HepG2 (cell line): ENCODE data around the gene PRKAR1B. TPM values are rescaled to one million over a fixed set of nuclear protein-coding genes. Genes with fewer than 3 reads are reported as not detected.

ENCODE experiments used
- AGO2 ChIP-seq: fragments of 200-400 bp; formaldehyde crosslinking; optimal IDR thresholded peaks from 2 replicates; pipeline ENCODE3; 2017; ENCODE audit warnings: mild to moderate bottlenecking, low read depth, low read length, moderate library complexity
- ARID3A ChIP-seq: IDR thresholded peaks from 2 replicates; pipeline ENCODE4 v1.6.1; 2012; ENCODE audit warnings: low read depth, low read length, improper control_type of control experiment
- CBX1 ChIP-seq: IDR thresholded peaks from one replicate; pipeline ENCODE4 v1.6.1; 2016; ENCODE audit warnings: antibody characterized with exemption, low read depth
- CENPBD1 ChIP-seq: sonication (generic); formaldehyde crosslinking; IDR thresholded peaks from 2 replicates; pipeline ENCODE4 v1.8.0; 2022; ENCODE audit warnings: missing genetic modification reagents, low read depth, mild to moderate bottlenecking, borderline replicate concordance
- DMTF1 ChIP-seq: sonication (generic); formaldehyde crosslinking; IDR thresholded peaks from 2 replicates; pipeline ENCODE4 v1.4.0; 2020; ENCODE audit warnings: mild to moderate bottlenecking, missing genetic modification reagents
- ESRRA ChIP-seq: sonication (generic); formaldehyde crosslinking; IDR thresholded peaks from 2 replicates; pipeline ENCODE4 v1.5.1; 2020; ENCODE audit warnings: mild to moderate bottlenecking, low read depth, missing genetic modification reagents
- ETV5 ChIP-seq: IDR thresholded peaks from 2 replicates; pipeline ENCODE4 v1.6.1; 2018; ENCODE audit warnings: missing biosample characterization, missing genetic modification reagents, inconsistent platforms, borderline replicate concordance
- GTF2F1 ChIP-seq: fragments of 150-350 bp; IDR thresholded peaks from 2 replicates; pipeline ENCODE4 v1.6.1; 2014; ENCODE audit warnings: low read length
- HNF4A ChIP-seq: sonication (generic); formaldehyde crosslinking; IDR thresholded peaks from 2 replicates; pipeline ENCODE4 v1.4.0; 2020; ENCODE audit warnings: missing genetic modification reagents
- ISX ChIP-seq: sonication (generic); formaldehyde crosslinking; conservative IDR thresholded peaks from 2 replicates; pipeline ENCODE4 v1.5.0; 2020; ENCODE audit warnings: missing genetic modification reagents
- KLF12 ChIP-seq: sonication (generic); formaldehyde crosslinking; IDR thresholded peaks from 2 replicates; pipeline ENCODE4 v1.4.0; 2020; ENCODE audit warnings: missing genetic modification reagents, borderline replicate concordance
- MTA1 ChIP-seq: sonication (generic); formaldehyde crosslinking; IDR thresholded peaks from 2 replicates; pipeline ENCODE4 v1.4.0; 2020; ENCODE audit warnings: missing genetic modification reagents, mild to moderate bottlenecking, borderline replicate concordance
- NRL ChIP-seq: sonication (generic); formaldehyde crosslinking; IDR thresholded peaks from 2 replicates; pipeline ENCODE4 v1.5.0; 2020; ENCODE audit warnings: missing genetic modification reagents, mild to moderate bottlenecking, moderate library complexity, borderline replicate concordance
- PHF21A ChIP-seq: sonication (generic); formaldehyde crosslinking; IDR thresholded peaks from 2 replicates; pipeline ENCODE4 v1.5.0; 2020; ENCODE audit warnings: mild to moderate bottlenecking, missing genetic modification reagents
- RFX1 ChIP-seq: fragments of 450-650 bp; IDR thresholded peaks from 2 replicates; pipeline ENCODE4 v1.6.1; 2017
- RXRA ChIP-seq: sonication (generic); formaldehyde crosslinking; IDR thresholded peaks from 2 replicates; pipeline ENCODE4 v1.5.1; 2020; ENCODE audit warnings: missing genetic modification reagents
- SAP130 ChIP-seq: IDR thresholded peaks from 2 replicates; pipeline ENCODE4 v1.6.1; 2016; ENCODE audit warnings: low read depth
- SP5 ChIP-seq: IDR thresholded peaks from 2 replicates; pipeline ENCODE4 v1.6.1; 2016; ENCODE audit warnings: low read depth, borderline replicate concordance
- UBTF ChIP-seq: sonication (generic); formaldehyde crosslinking; IDR thresholded peaks from 2 replicates; pipeline ENCODE4 v1.4.0; 2020; ENCODE audit warnings: mild to moderate bottlenecking, missing genetic modification reagents
- ZFY ChIP-seq: sonication (generic); formaldehyde crosslinking; IDR thresholded peaks from 2 replicates; pipeline ENCODE4 v1.4.0; 2020; ENCODE audit warnings: missing genetic modification reagents
- ZNF121 ChIP-seq: sonication (generic); formaldehyde crosslinking; IDR thresholded peaks from 2 replicates; pipeline ENCODE4 v1.5.0; 2020; ENCODE audit warnings: mild to moderate bottlenecking, missing genetic modification reagents
- ZNF292 ChIP-seq: sonication (generic); formaldehyde crosslinking; IDR thresholded peaks from 2 replicates; pipeline ENCODE4 v1.8.1; 2022; ENCODE audit warnings: mild to moderate bottlenecking, low read depth, missing genetic modification reagents, borderline replicate concordance
- ZNF431 ChIP-seq: sonication (generic); formaldehyde crosslinking; IDR thresholded peaks from 2 replicates; pipeline ENCODE4 v1.9.0; 2022; ENCODE audit warnings: missing genetic modification reagents, low read depth, mild to moderate bottlenecking, borderline replicate concordance
- ZNF570 ChIP-seq: sonication (generic); formaldehyde crosslinking; IDR thresholded peaks from 2 replicates; pipeline ENCODE4 v1.4.0; 2020; ENCODE audit warnings: mild to moderate bottlenecking, missing genetic modification reagents, borderline replicate concordance
- ZNF7 ChIP-seq: IDR thresholded peaks from 2 replicates; pipeline ENCODE4 v1.6.1; 2016; ENCODE audit warnings: missing biosample characterization, missing genetic modification reagents
- ZNF773 ChIP-seq: sonication (generic); formaldehyde crosslinking; IDR thresholded peaks from 2 replicates; pipeline ENCODE4 v1.4.0; 2020; ENCODE audit warnings: missing genetic modification reagents, borderline replicate concordance
- polyA plus RNA-seq, 8 experiments: library from polyadenylated mRNA; depleted of rRNA in 3 of 8; stranded (reverse) in 7 of 8; unstranded in 1 of 8; fragments of >200 nt; fragmentation: Illumina TruSeq in 4 of 8; extraction: Trizol in 4 of 8; gene quantifications; 2 replicates each; pipeline versions ENCODE4 v1.2.1 to v1.2.3, GENCODE V29; 2011 to 2016; ENCODE audit warnings: low read depth in 4 of 8, missing spikeins in 1 of 8, mixed read lengths in 1 of 8; ENCODE audit not compliant: insufficient read depth in 1 of 8
- total RNA-seq, 5 experiments: library from RNA; depleted of rRNA; stranded (reverse); fragments of >200 nt; fragmentation: Illumina TruSeq; extraction: Trizol; gene quantifications; 2 replicates each; pipeline ENCODE4 v1.2.3, GENCODE V29; 2016; ENCODE audit warnings: low read depth in 1 of 5

Gene PRKAR1B
- total and polyA plus RNA-seq, 2 of the 13 experiments (the other 11 are each of a cell fraction or from before 2014, with no cell fraction given): 7.9 to 28.2 TPM

DNA sequence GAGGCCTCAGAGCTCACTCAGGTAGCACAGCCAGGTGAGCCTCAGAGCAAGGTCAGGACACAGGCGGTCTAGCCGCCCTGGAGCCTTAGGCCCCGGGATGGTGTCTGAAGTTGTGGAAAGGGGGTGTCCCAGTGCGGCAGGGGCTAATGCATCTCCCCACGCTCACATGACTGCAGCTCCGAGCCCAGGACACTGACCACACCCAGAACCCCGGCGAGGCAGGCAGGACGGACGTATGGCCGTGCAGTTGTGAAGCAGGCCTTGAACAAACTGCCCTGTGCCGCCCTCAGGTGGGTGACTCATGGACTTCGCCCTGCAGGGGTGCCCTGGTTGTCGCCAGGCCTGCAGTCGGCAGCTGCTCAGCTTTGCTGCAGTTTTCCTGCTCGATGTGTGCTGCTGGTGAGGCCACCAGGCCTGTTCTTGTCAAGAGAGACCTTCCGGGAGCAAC lies 5.0 kb upstream of the PRKAR1B start (continued):
- peak; percentile 74 for TF ChIP-seq UBTF
- TF ChIP-seq RFX1: no peak
- TF ChIP-seq ZNF773 (CRISPR knock-in tag): no peak
- TF ChIP-seq ISX (CRISPR knock-in tag): no peak
- no peak for TF ChIP-seq DMTF1 (CRISPR knock-in tag)
- TF ChIP-seq SP5: peak; percentile 76; the same call in 1 of the 2 replicates
- TF ChIP-seq GTF2F1: no peak
- TF ChIP-seq ZNF121: no peak
- TF ChIP-seq ZNF292 (CRISPR knock-in tag): peak; percentile 96
- TF ChIP-seq RXRA (CRISPR knock-in tag): peak; percentile 59; the same call in 1 of the 2 replicates
- TF ChIP-seq KLF12: peak; percentile 30; the same call in 1 of the 2 replicates
- TF ChIP-seq ZNF431: no peak
- TF ChIP-seq ZNF570: no peak
- no peak for TF ChIP-seq CENPBD1
- no peak for TF ChIP-seq ZNF7 (CRISPR knock-in tag)
- no peak for TF ChIP-seq CBX1
- peak; percentile 82 for TF ChIP-seq ESRRA (CRISPR knock-in tag)
- peak; percentile 82 for TF ChIP-seq PHF21A
- peak; percentile 70 for TF ChIP-seq AGO2
- TF ChIP-seq SAP130 (CRISPR knock-in tag): peak; percentile 90
- peak; percentile 96 for TF ChIP-seq HNF4A (CRISPR knock-in tag)
- peak; percentile 51; the same call in 1 of the 2 replicates for TF ChIP-seq ETV5 (CRISPR knock-in tag)
- TF ChIP-seq MTA1 (CRISPR knock-in tag): peak; percentile 78; the same call in 1 of the 2 replicates
- peak; percentile 24; the same call in 1 of the 2 replicates for TF ChIP-seq ARID3A
- peak; percentile 86 for TF ChIP-seq ZFY (CRISPR knock-in tag)
- TF ChIP-seq NRL (CRISPR knock-in tag): peak; percentile 86
